Hepatocyte (in vitro differentiated cells): Measurements from ENCODE around the gene TMEM52B. TPM values are rescaled to one million over a fixed set of nuclear protein-coding genes. Genes with fewer than 3 reads are reported as not detected.

ENCODE experiments used
- DNase-seq: peaks from one replicate; pipeline ENCODE4 v3.0.0-alpha.2; 2016; ENCODE audit warnings: low spot score
- H2AFZ ChIP-seq: fragments of 200-600 bp; sonication (generic); 2 replicates; pipeline ENCODE4 v1.6.0; 2016; ENCODE audit warnings: antibody characterized with exemption, mild to moderate bottlenecking
- H3K27ac ChIP-seq: fragments of 200-600 bp; sonication (generic); 2 replicates; pipeline ENCODE4 v1.5.1; 2016; ENCODE audit warnings: mild to moderate bottlenecking
- H3K27me3 ChIP-seq: fragments of 200-600 bp; sonication (generic); 2 replicates; pipeline ENCODE4 v1.6.1; 2016
- H3K36me3 ChIP-seq: fragments of 200-600 bp; sonication (generic); replicated peaks from 2 replicates; pipeline ENCODE4 v1.5.1; 2016; ENCODE audit warnings: low read depth; ENCODE audit not compliant: insufficient read depth
- H3K4me1 ChIP-seq: fragments of 200-600 bp; sonication (generic); 2 replicates; pipeline ENCODE4 v1.5.1; 2016; ENCODE audit warnings: mild to moderate bottlenecking, moderate library complexity; ENCODE audit not compliant: insufficient read depth
- H3K4me2 ChIP-seq: fragments of 200-600 bp; sonication (generic); 2 replicates; pipeline ENCODE4 v1.6.0; 2016
- H3K4me3 ChIP-seq: fragments of 200-600 bp; sonication (generic); 2 replicates; pipeline ENCODE4 v1.5.1; 2016; ENCODE audit warnings: mild to moderate bottlenecking
- H3K79me2 ChIP-seq: fragments of 200-600 bp; sonication (generic); 2 replicates; pipeline ENCODE4 v1.6.0; 2017; ENCODE audit warnings: mild to moderate bottlenecking
- H3K9me2 ChIP-seq: fragments of 200-600 bp; sonication (generic); replicated peaks from 2 replicates; pipeline ENCODE4 v1.6.0; 2017; ENCODE audit warnings: mild to moderate bottlenecking; ENCODE audit not compliant: insufficient read depth
- H3K9me3 ChIP-seq: fragments of 200-600 bp; sonication (generic); 2 replicates; pipeline ENCODE4 v1.5.1; 2016; ENCODE audit warnings: low read depth, mild to moderate bottlenecking
- H4K20me1 ChIP-seq: fragments of 200-600 bp; sonication (generic); 2 replicates; pipeline ENCODE4 v1.6.0; 2016; ENCODE audit warnings: mild to moderate bottlenecking; ENCODE audit not compliant: insufficient read depth, poor library complexity, severe bottlenecking
- EZH2 ChIP-seq: fragments of 200-600 bp; sonication (generic); IDR thresholded peaks from 2 replicates; pipeline ENCODE4 v1.6.1; 2016; ENCODE audit warnings: antibody characterized with exemption, mild to moderate bottlenecking, borderline replicate concordance
- EZH2phosphoT487 ChIP-seq: fragments of 200-600 bp; sonication (generic); IDR thresholded peaks from one replicate; pipeline ENCODE4 v1.6.1; 2018; ENCODE audit warnings: antibody characterized with exemption, mild to moderate bottlenecking, low read depth, moderate library complexity; ENCODE audit not compliant: unreplicated experiment, severe bottlenecking
- WGBS: methylation state at CpG from one replicate; pipeline ENCODE4 v1.1.6; 2016; ENCODE audit warnings: low lambda C conversion rate; ENCODE audit errors: missing lambda C conversion rate; 5-methylcytosine and 5-hydroxymethylcytosine counted together
- polyA plus RNA-seq: library from polyadenylated mRNA; unstranded; fragments of >200 nt; fragmentation: Nextera tagmentation; extraction: Ambion mirVana; gene quantifications from 2 replicates; pipeline ENCODE4 v1.2.1, GENCODE V29; 2016
- total RNA-seq: library from RNA; depleted of rRNA; stranded (reverse); fragments of >200 nt; gene quantifications from 2 replicates; pipeline ENCODE4 v1.2.3, GENCODE V29; 2014
- TF ChIP-seq, protein P1 (sequence below): fragments of 200-600 bp; sonication (generic); IDR thresholded peaks from 2 replicates; pipeline ENCODE4 v1.5.1; 2016; ENCODE audit warnings: antibody characterized with exemption, mild to moderate bottlenecking; ENCODE audit not compliant: poor library complexity

TMEM52B gene
- total and polyA plus RNA-seq, 2 experiments from 2014 or later: 0.03 to 1.8 TPM

DNA sequence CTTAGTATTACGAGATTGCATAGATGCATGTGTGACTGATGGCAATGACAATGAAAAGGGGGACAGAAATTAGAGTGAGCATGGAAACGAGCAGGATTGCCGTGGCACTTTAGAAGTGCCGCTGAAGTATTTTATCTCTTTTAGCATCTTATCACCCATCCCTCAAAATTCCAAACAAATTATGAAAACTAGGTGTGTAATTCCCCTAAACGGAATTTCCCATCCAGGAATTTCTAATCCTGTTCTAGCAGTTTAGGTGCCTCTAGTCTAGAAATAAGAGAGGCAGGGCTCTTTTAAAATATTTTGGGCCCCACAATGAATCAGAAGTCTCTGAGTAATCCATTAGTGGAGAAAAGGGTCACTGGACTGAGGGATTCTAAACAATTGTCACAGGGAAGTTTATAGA lies 947 bp downstream of the TMEM52B start:
- Histone ChIP-seq H3K36me3 (no peaks in the 10 kb centered on the region), H3K27ac (no peak overlapping the region), H3K4me2 (no peak overlapping the region), H2AFZ (no peak overlapping the region), H3K9me3 (no peaks in the 10 kb centered on the region), H3K9me2 (no peaks in the 10 kb centered on the region), H3K27me3 (no peaks in the 10 kb centered on the region), H3K4me1 (no peaks in the 10 kb centered on the region), H3K4me3 (no peak overlapping the region), H4K20me1 (no peaks in the 10 kb centered on the region), H3K79me2 (no peaks in the 10 kb centered on the region)
- TF ChIP-seq EZH2phosphoT487: no peak
- TF ChIP-seq, protein P1, sequence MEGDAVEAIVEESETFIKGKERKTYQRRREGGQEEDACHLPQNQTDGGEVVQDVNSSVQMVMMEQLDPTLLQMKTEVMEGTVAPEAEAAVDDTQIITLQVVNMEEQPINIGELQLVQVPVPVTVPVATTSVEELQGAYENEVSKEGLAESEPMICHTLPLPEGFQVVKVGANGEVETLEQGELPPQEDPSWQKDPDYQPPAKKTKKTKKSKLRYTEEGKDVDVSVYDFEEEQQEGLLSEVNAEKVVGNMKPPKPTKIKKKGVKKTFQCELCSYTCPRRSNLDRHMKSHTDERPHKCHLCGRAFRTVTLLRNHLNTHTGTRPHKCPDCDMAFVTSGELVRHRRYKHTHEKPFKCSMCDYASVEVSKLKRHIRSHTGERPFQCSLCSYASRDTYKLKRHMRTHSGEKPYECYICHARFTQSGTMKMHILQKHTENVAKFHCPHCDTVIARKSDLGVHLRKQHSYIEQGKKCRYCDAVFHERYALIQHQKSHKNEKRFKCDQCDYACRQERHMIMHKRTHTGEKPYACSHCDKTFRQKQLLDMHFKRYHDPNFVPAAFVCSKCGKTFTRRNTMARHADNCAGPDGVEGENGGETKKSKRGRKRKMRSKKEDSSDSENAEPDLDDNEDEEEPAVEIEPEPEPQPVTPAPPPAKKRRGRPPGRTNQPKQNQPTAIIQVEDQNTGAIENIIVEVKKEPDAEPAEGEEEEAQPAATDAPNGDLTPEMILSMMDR: no peak
- TF ChIP-seq EZH2: no peak
- 58% methylated on average over 5 of the region's 5 CpGs for WGBS
- DNase-seq: no peak

DNA sequence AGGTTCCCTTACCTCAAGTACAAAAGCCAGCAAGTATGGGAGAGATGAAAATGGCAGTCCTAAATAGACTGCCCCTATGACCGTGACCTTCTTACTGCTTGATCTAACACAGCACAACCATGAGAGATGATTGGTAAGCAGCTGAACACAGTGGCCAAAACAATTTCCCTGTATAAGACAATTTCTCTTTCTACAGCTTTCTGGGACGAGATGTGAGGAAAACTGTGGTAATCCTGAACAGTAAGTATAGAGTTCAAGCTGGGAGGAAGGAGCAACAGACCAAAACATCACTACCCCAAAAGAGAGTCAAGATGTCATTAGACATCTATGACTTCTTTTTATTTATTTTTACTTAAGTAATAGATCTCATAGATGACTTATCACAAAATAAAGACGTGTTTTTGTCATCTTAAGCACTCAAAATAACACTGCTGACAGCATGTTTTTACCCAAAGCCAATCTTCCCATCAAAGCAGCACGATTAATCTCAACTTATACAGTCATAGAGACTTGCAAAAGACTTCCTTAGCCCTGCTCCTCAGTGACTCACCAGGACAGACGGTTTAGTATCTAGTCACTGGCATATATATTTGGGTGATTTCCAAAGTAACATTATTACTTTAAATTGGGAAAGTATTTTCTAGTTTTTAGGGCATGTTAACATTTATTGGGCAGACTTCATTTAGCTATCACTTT lies 3.7 kb downstream of the TMEM52B start:
- H3K9me2 ChIP-seq: no peaks in the 10 kb centered on the region
- H3K4me3 ChIP-seq: no peak overlapping the region
- H3K9me3 ChIP-seq: no peaks in the 10 kb centered on the region
- H3K79me2 ChIP-seq: no peaks in the 10 kb centered on the region
- WGBS: 56% methylated on average over 5 of the region's 5 CpGs
- H3K27me3 ChIP-seq: no peaks in the 10 kb centered on the region
- peak overlapping the region; percentile 33 for H3K27ac ChIP-seq
- no peak overlapping the region for H2AFZ ChIP-seq
- DNase-seq: peak; percentile 32
- no peak overlapping the region for H3K4me2 ChIP-seq
- H4K20me1 ChIP-seq: no peaks in the 10 kb centered on the region
- TF ChIP-seq EZH2phosphoT487: no peak
- no peak for TF ChIP-seq EZH2
- TF ChIP-seq, protein P1: no peak
- H3K36me3 ChIP-seq: no peaks in the 10 kb centered on the region
- no peaks in the 10 kb centered on the region for H3K4me1 ChIP-seq

DNA sequence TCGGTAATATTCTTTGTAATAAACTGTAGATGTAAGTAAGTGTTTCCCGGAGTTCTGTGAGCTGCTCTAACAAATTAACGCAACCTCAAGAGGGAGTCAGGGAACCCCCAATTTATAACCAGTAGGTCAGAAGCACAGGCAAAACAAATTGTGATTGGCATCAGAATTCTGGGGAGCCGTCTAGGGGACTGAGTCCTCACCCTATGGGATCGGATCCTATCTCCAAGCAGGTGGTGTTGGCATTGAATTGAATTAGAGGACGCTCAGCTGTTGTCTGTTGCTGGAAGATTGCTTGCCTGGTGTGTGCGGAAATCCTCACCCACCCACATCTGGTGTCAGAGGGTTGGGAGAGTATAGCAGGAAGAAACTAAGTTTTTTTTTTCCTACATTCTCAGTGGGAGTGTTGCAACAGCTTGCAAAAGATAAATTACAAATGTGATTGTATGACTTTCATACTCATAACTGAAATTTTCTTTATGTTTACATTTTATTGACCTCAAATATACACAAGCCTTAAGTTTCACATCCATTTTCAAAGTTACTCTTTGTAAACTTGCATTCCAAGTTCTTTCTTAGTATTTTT lies 5.5 kb downstream of the TMEM52B start:
- Histone ChIP-seq H3K4me1 (no peaks in the 10 kb centered on the region), H3K9me2 (no peaks in the 10 kb centered on the region), H3K9me3 (no peaks in the 10 kb centered on the region), H3K79me2 (no peaks in the 10 kb centered on the region), H3K36me3 (no peaks in the 10 kb centered on the region), H2AFZ (no peak overlapping the region), H3K27me3 (no peaks in the 10 kb centered on the region), H4K20me1 (no peaks in the 10 kb centered on the region), H3K27ac (peak overlapping the region; percentile 14), H3K4me3 (no peak overlapping the region), H3K4me2 (no peak overlapping the region)
- no peak for TF ChIP-seq EZH2
- no peak for TF ChIP-seq EZH2phosphoT487
- TF ChIP-seq, protein P1: no peak
- DNase-seq: peak; percentile 17
- 83% methylated on average over 7 of the region's 7 CpGs for WGBS
